Measurements from ENCODE around the gene UTP25. TPM values are rescaled to one million over a fixed set of nuclear protein-coding genes. Genes with fewer than 3 reads are reported as not detected.

Gene UTP25
- polyA plus RNA-seq, 1 experiment, result 8.6 TPM

- no peak overlapping the region for H3K4me3 ChIP-seq (ENCODE audit: low read depth, low read length)
- no peaks in the 10 kb centered on the region for H3K27me3 ChIP-seq (ENCODE audit: control insufficient read depth, insufficient read depth, low read length)
- DNase-seq (ENCODE audit: low read depth, low spot score), result no peak
- CTCF ChIA-PET, result interaction anchor here (0.5 to 13.0 kb wide), 8 partner anchors 9 to 149 kb away, joined by 3 to 158 read pairs (median 8); partner anchors contain the start of gene UTP25
- TF ChIP-seq CTCF (IDR thresholded peaks at IDR 0.05; ENCODE audit: low read depth, low read length), result no peak
- no peaks in the 10 kb centered on the region for H3K9me3 ChIP-seq (ENCODE audit: control insufficient read depth, insufficient read depth, low read length)
- POLR2A ChIA-PET, result interaction anchor here (1.0 to 1.3 kb wide), 2 partner anchors 13 to 17 kb away, joined by 4 to 5 read pairs; partner anchors contain the start of gene UTP25
- H3K27ac ChIP-seq (ENCODE audit: low read depth, low read length), result peak overlapping the region; percentile 96
These were observed 12.8 kb downstream of the UTP25 start for GRCh38 chr1:209840611-209841010.

- H3K27ac ChIP-seq (ENCODE audit: low read depth, low read length), result no peak overlapping the region
- TF ChIP-seq CTCF (IDR thresholded peaks at IDR 0.05; ENCODE audit: low read depth, low read length), result no peak
These were observed 17.1 kb downstream of the UTP25 start for GRCh38 chr1:209844695-209845407.

DNA sequence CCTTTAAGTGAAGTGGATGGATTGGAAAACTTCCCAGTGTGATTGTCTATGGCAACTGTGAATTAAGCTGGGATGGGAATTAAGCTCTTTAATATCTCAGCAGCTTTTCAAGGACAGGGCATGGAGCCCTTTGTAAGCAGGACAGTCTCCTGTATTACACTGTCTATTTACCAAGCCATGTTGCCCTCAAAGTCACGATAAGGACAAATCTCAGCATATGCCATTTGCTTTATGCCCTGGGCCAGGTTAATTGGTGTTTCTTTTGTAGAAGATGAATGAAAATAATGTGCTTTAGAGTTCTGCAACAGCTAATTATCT is 17.6 kb downstream of the UTP25 start:
- CTCF ChIA-PET, result interaction anchor here (0.6 to 2.2 kb wide), 8 partner anchors 10 to 240 kb away, joined by 3 to 29 read pairs (median 4); no protein-coding TSS in a partner anchor

More at GRCh38 chr1:209844695-209845407, 17.1 kb downstream of the UTP25 start:
- Histone ChIP-seq H3K27me3 (ENCODE audit: control insufficient read depth, insufficient read depth, low read length) (no peaks in the 10 kb centered on the region), H3K9me3 (ENCODE audit: control insufficient read depth, insufficient read depth, low read length) (no peaks in the 10 kb centered on the region), H3K4me3 (ENCODE audit: low read depth, low read length) (no peak overlapping the region)
- no peak for DNase-seq (ENCODE audit: low read depth, low spot score)
- ChIA-PET CTCF (interaction anchor here (0.6 to 2.2 kb wide), 8 partner anchors 11 to 240 kb away, joined by 3 to 29 read pairs (median 4); no protein-coding TSS in a partner anchor), POLR2A (no interaction called here)

DNA sequence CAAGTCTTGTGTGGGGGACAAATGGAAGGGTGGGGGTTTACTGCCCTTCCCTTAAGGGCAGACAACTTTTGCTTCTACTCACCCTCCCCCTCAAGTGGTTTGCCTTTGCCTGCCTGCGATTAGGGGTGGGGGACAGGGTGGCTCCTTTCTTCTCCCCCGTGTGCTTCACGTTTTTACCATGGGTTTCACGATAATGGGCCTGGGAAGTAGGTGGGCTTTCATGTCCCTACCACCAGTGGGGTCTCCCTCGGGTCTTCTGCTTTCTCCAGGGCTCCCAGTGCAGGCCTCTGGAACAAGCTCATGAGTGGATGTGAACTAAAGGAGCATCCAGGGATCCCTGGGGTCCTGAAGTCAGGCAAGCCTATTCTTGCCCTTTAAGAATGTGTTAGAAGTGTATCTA is 21.6 kb downstream of the UTP25 start:
- H3K27me3 ChIP-seq (ENCODE audit: control insufficient read depth, insufficient read depth, low read length), result no peaks in the 10 kb centered on the region
- H3K27ac ChIP-seq (ENCODE audit: low read depth, low read length), result no peak overlapping the region
- no peak overlapping the region for H3K4me3 ChIP-seq (ENCODE audit: low read depth, low read length)
- no peaks in the 10 kb centered on the region for H3K9me3 ChIP-seq (ENCODE audit: control insufficient read depth, insufficient read depth, low read length)
- DNase-seq (ENCODE audit: low read depth, low spot score), result no peak
- ChIA-PET CTCF (interaction anchor here (0.9 to 5.9 kb wide), 16 partner anchors 9 to 171 kb away, joined by 3 to 62 read pairs (median 5); no protein-coding TSS in a partner anchor), POLR2A (interaction anchor here (0.6 kb wide), 1 partner anchor 1745 kb away, joined by 3 read pairs; no protein-coding TSS in a partner anchor)
- TF ChIP-seq CTCF (IDR thresholded peaks at IDR 0.05; ENCODE audit: low read depth, low read length), result no peak

More for the DNA sequence above, 17.6 kb downstream of the UTP25 start:
- TF ChIP-seq CTCF (IDR thresholded peaks at IDR 0.05; ENCODE audit: low read depth, low read length), result no peak
- POLR2A ChIA-PET, result no interaction called here
- no peak for DNase-seq (ENCODE audit: low read depth, low spot score)
- Histone ChIP-seq H3K27me3 (ENCODE audit: control insufficient read depth, insufficient read depth, low read length) (no peaks in the 10 kb centered on the region), H3K9me3 (ENCODE audit: control insufficient read depth, insufficient read depth, low read length) (no peaks in the 10 kb centered on the region), H3K4me3 (ENCODE audit: low read depth, low read length) (no peak overlapping the region), H3K27ac (ENCODE audit: low read depth, low read length) (no peak overlapping the region)

DNA sequence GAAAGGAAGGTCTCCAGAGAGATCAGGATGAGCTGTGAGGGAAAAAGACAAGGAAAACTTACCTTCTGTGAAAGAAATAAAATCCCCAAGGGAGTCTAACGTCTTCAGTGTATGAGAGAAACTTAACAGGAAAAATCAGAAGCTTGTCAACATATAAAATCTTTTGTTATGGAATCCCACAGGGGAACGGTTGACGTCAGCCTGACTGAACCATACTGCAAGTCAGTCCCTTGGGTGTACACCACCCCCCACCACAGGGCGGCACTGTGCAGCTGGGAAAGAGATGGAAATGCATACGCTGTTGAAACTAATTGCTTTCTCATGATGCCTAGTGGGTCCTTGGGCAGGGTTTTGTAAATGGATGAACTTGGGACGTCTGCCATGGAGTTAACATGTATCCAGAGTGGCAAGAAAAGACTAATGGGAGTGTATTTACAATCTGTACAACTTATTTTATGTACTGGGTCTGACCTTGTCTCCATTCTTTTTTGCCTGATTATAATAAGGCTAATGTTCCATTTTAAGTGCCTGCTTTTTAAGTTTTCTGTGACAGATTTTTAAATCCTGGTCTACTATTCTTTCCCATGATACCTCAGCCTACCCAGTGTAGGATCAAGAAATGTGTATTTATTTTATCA is 22.7 kb downstream of the UTP25 start:
- ChIA-PET CTCF (interaction anchor here (0.5 to 5.9 kb wide), 24 partner anchors 10 to 550 kb away, joined by 3 to 62 read pairs (median 4); no protein-coding TSS in a partner anchor), POLR2A (no interaction called here)
- Histone ChIP-seq H3K4me3 (ENCODE audit: low read depth, low read length) (no peak overlapping the region), H3K27me3 (ENCODE audit: control insufficient read depth, insufficient read depth, low read length) (no peaks in the 10 kb centered on the region), H3K9me3 (ENCODE audit: control insufficient read depth, insufficient read depth, low read length) (no peaks in the 10 kb centered on the region), H3K27ac (ENCODE audit: low read depth, low read length) (no peak overlapping the region)
- no peak for DNase-seq (ENCODE audit: low read depth, low spot score)
- peak; percentile 86 for TF ChIP-seq CTCF (IDR thresholded peaks at IDR 0.05; ENCODE audit: low read depth, low read length)

All from AG04450 (cell line).